C4-2B (cell line): ENCODE results near the gene CCL3.
"Not testable (repeated sequence)": the region's sequence is repeated elsewhere in the genome, so short reads cannot be mapped to it uniquely, and the experiment has no call there.

ENCODE experiments used
- CTCF ChIP-seq: fragments of 450-650 bp; conservative IDR thresholded peaks from 2 replicates; pipeline ENCODE4 v1.5.1; 2017; ENCODE audit warnings: mild to moderate bottlenecking
- ZFX ChIP-seq: fragments of 450-650 bp; IDR thresholded peaks from 2 replicates; pipeline ENCODE4 v1.6.1; 2017

- not testable (repeated sequence) for TF ChIP-seq CTCF, ZFX
Observed at GRCh38 chr17:36114971-36115648, 25.2 kb upstream of the CCL3 start.
